BJ (cell line): Measurements from ENCODE around the gene GON4L. TPM values are rescaled to one million over a fixed set of nuclear protein-coding genes. Genes with fewer than 3 reads are reported as not detected.
"Not testable (repeated sequence)": the region's sequence is repeated elsewhere in the genome, so short reads cannot be mapped to it uniquely, and the experiment has no call there.

ENCODE experiments used
- CTCF ChIA-PET: fragments of 350-600 bp; formaldehyde crosslinking; extraction: SDS; loops from one replicate; lab custom pipeline; 2021; ENCODE audit warnings: antibody characterized with exemption, inconsistent platforms; lab: Yijun Ruan, JAX
- POLR2A ChIA-PET: fragments of 300-600 bp; sonication (Branson Sonifier 250); formaldehyde crosslinking; extraction: SDS; loops from one replicate; lab custom pipeline; 2021; ENCODE audit warnings: antibody characterized with exemption; lab: Charles Lee
- DNase-seq: peaks from one replicate; pipeline ENCODE4 v3.0.0-alpha.2; 2011; ENCODE audit warnings: low read depth
- H3K27me3 ChIP-seq: 2 replicates; pipeline ENCODE4 v1.6.0; 2011; ENCODE audit warnings: low read length; ENCODE audit not compliant: control insufficient read depth, insufficient read depth
- H3K36me3 ChIP-seq: 2 replicates; pipeline ENCODE4 v1.5.1; 2011; ENCODE audit warnings: low read length; ENCODE audit not compliant: control insufficient read depth, insufficient read depth
- H3K4me3 ChIP-seq: 2 replicates; pipeline ENCODE4 v1.5.1; 2011; ENCODE audit warnings: low read depth, mild to moderate bottlenecking, control low read depth, low read length
- polyA plus RNA-seq: library from polyadenylated mRNA; depleted of rRNA; stranded (reverse); fragments of >200 nt; gene quantifications from 2 replicates; pipeline ENCODE4 v1.2.3, GENCODE V29; 2011
- TF ChIP-seq, protein P1 (sequence below): IDR thresholded peaks from 2 replicates; pipeline ENCODE4 v1.5.1; 2011; ENCODE audit warnings: low read depth, mild to moderate bottlenecking, control low read depth, inconsistent platforms, low read length, moderate library complexity; ENCODE audit not compliant: insufficient read depth

Gene GON4L
- polyA plus RNA-seq, 1 experiment = 18.3 TPM

- DNase-seq = no peak
- Histone ChIP-seq H3K27me3 (no peaks in the 10 kb centered on the region), H3K4me3 (no peak overlapping the region), H3K36me3 (peaks cover 19% of the 10 kb centered on the region)
- POLR2A ChIA-PET = no interaction called here
- TF ChIP-seq, protein P1, sequence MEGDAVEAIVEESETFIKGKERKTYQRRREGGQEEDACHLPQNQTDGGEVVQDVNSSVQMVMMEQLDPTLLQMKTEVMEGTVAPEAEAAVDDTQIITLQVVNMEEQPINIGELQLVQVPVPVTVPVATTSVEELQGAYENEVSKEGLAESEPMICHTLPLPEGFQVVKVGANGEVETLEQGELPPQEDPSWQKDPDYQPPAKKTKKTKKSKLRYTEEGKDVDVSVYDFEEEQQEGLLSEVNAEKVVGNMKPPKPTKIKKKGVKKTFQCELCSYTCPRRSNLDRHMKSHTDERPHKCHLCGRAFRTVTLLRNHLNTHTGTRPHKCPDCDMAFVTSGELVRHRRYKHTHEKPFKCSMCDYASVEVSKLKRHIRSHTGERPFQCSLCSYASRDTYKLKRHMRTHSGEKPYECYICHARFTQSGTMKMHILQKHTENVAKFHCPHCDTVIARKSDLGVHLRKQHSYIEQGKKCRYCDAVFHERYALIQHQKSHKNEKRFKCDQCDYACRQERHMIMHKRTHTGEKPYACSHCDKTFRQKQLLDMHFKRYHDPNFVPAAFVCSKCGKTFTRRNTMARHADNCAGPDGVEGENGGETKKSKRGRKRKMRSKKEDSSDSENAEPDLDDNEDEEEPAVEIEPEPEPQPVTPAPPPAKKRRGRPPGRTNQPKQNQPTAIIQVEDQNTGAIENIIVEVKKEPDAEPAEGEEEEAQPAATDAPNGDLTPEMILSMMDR = no peak
- CTCF ChIA-PET = no interaction called here
These were observed 95.1 kb downstream of the GON4L start for GRCh38 chr1:155761736-155762405.

DNA sequence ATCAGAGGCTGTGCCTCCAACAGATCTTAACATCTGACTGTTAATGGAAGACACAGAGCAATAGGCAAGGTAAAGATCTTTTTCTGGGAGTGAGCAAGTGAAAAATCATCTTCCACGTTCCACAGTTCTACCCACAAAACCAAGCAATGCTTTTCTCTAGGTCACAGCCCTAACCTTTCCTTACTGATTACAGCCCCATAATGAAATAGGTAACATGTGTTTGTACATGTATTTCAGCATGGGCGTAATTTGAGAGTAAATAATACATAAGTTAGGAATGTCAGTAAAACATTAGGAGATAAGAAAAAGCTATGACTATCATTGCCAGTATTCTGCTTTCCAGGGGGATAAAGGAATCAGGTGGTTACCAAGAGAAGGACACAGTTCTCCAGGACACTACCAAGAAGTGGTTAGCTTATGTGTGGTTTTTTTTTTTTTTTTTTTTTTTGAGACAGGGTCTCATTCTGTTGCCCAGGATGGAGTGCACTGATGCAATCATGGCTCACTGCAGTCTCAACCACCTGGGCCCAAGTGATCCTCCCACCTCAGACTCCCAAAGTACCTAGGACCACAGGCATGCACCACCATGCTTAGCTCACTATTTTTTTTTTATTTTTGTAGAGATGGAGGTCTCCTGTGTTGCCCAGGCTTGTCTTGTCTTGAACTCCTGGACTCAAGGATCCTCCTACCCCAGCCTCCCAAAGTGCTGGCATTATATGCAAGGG lies 96.1 kb downstream of the GON4L start:
- POLR2A ChIA-PET = no interaction called here
- DNase-seq = no peak
- CTCF ChIA-PET = interaction anchor here (1.4 kb wide), 1 partner anchor 10 kb away, joined by 3 read pairs; no protein-coding TSS in a partner anchor
- H3K27me3 ChIP-seq = no peaks in the 10 kb centered on the region
- no peak overlapping the region for H3K4me3 ChIP-seq
- TF ChIP-seq, protein P1 = no peak
- peaks cover 21% of the 10 kb centered on the region for H3K36me3 ChIP-seq

- peaks cover 21% of the 10 kb centered on the region for H3K36me3 ChIP-seq
- H3K27me3 ChIP-seq = no peaks in the 10 kb centered on the region
- TF ChIP-seq, protein P1 = no peak
- DNase-seq = no peak
- ChIA-PET CTCF (interaction anchor here (1.4 kb wide), 1 partner anchor 9 kb away, joined by 3 read pairs; no protein-coding TSS in a partner anchor), POLR2A (no interaction called here)
- H3K4me3 ChIP-seq = no peak overlapping the region
These were observed 96.9 kb downstream of the GON4L start for GRCh38 chr1:155759966-155760630.

- POLR2A ChIA-PET, H3K4me3 ChIP-seq, H3K27me3 ChIP-seq, CTCF ChIA-PET, DNase-seq: not testable (repeated sequence)
- H3K36me3 ChIP-seq = peaks cover 18% of the 10 kb centered on the region
These were observed 98.0 kb downstream of the GON4L start for GRCh38 chr1:155759017-155759416.

- DNase-seq, H3K27me3 ChIP-seq, POLR2A ChIA-PET, H3K36me3 ChIP-seq, H3K4me3 ChIP-seq, CTCF ChIA-PET: not testable (repeated sequence)
These were observed 108.9 kb downstream of the GON4L start for GRCh38 chr1:155748141-155748540.

- CTCF ChIA-PET, POLR2A ChIA-PET, H3K4me3 ChIP-seq, H3K36me3 ChIP-seq, H3K27me3 ChIP-seq, DNase-seq: not testable (repeated sequence)
These were observed 109.4 kb downstream of the GON4L start for GRCh38 chr1:155747586-155747985.
